ENCODE data around the gene MTARC1.

The MTARC1 gene

GRCh38 chr1:220811695-220812094 is 25.0 kb downstream of the MTARC1 start:
- in situ Hi-C loops (cut with MboI; ENCODE audit: low pct_unique_long_range_greater_than_20kb, low sequenced_read_pairs, unreplicated experiment): no loop called here
- no peak for TF ChIP-seq CTCF (IDR thresholded peaks at IDR 0.05; ENCODE audit: extremely low read depth, insufficient read depth, missing control alignments)
- DNase-seq (ENCODE audit: low spot score): no peak

- in situ Hi-C loops (cut with MboI; ENCODE audit: low pct_unique_long_range_greater_than_20kb, low sequenced_read_pairs, unreplicated experiment): no loop called here
- no peak for DNase-seq (ENCODE audit: low spot score)
- no peak for TF ChIP-seq CTCF (IDR thresholded peaks at IDR 0.05; ENCODE audit: extremely low read depth, insufficient read depth, missing control alignments)
These were observed 25.6 kb downstream of the MTARC1 start for GRCh38 chr1:220812308-220812707.

GRCh38 chr1:220813013-220813412 is 26.3 kb downstream of the MTARC1 start:
- in situ Hi-C loops (cut with MboI; ENCODE audit: low pct_unique_long_range_greater_than_20kb, low sequenced_read_pairs, unreplicated experiment): no loop called here
- DNase-seq (ENCODE audit: low spot score): no peak
- peak; percentile 9 for TF ChIP-seq CTCF (IDR thresholded peaks at IDR 0.05; ENCODE audit: extremely low read depth, insufficient read depth, missing control alignments)

GRCh38 chr1:220815409-220815808 is 28.7 kb downstream of the MTARC1 start:
- TF ChIP-seq CTCF (IDR thresholded peaks at IDR 0.05; ENCODE audit: extremely low read depth, insufficient read depth, missing control alignments): no peak
- DNase-seq (ENCODE audit: low spot score): no peak
- in situ Hi-C loops (cut with MboI; ENCODE audit: low pct_unique_long_range_greater_than_20kb, low sequenced_read_pairs, unreplicated experiment): no loop called here

- DNase-seq (ENCODE audit: low spot score): no peak
- TF ChIP-seq CTCF (IDR thresholded peaks at IDR 0.05; ENCODE audit: extremely low read depth, insufficient read depth, missing control alignments): no peak
- in situ Hi-C loops (cut with MboI; ENCODE audit: low pct_unique_long_range_greater_than_20kb, low sequenced_read_pairs, unreplicated experiment): no loop called here
These were observed 31.2 kb downstream of the MTARC1 start for GRCh38 chr1:220817907-220818306.

- no peak for TF ChIP-seq CTCF (IDR thresholded peaks at IDR 0.05; ENCODE audit: extremely low read depth, insufficient read depth, missing control alignments)
- no peak for DNase-seq (ENCODE audit: low spot score)
- in situ Hi-C loops (cut with MboI; ENCODE audit: low pct_unique_long_range_greater_than_20kb, low sequenced_read_pairs, unreplicated experiment): no loop called here
These were observed 31.9 kb downstream of the MTARC1 start for GRCh38 chr1:220818421-220819173.
